Stimulated activated naive B cell treated with anti-CD40 and anti-IgM and Interleukin-4, amounts not matched to agents 10 μg/mL and 1 μg/mL and 100 μg/mL, for 72 hours (primary cell): ENCODE data around the gene GOLGA6D.
"Not testable (repeated sequence)": the region's sequence is repeated elsewhere in the genome, so short reads cannot be mapped to it uniquely, and the experiment has no call there.

Experiments
- ATAC-seq, 2 donors: fragments of 150-1000 bp; cut with Tn5 transposase; replicated peaks; 2 replicates each; pipeline ENCODE4 v1.10.0; 2021; ENCODE audit warnings: moderate library complexity in 1 of 2
- DNase-seq: peaks from one replicate; pipeline ENCODE4 v3.0.0; 2021
- H3K27ac Mint-ChIP-seq: one replicate; pipeline ENCODE4 v1.8.0; 2022; ENCODE audit warnings: mild to moderate bottlenecking, mixed read lengths
- H3K27me3 Mint-ChIP-seq, 2 donors: one replicate each; pipeline ENCODE4 v1.8.0; 2022; ENCODE audit warnings: mixed read lengths in 2 of 2
- H3K36me3 Mint-ChIP-seq, 2 donors: one replicate each; pipeline ENCODE4 v1.8.0; 2022; ENCODE audit warnings: mixed read lengths in 2 of 2, mild to moderate bottlenecking in 1 of 2
- H3K4me1 Mint-ChIP-seq, 2 donors: one replicate each; pipeline ENCODE4 v1.8.0; 2022; ENCODE audit warnings: mixed read lengths in 2 of 2, mild to moderate bottlenecking in 1 of 2
- H3K4me3 Mint-ChIP-seq, 2 donors: one replicate each; pipeline ENCODE4 v1.8.0; 2022; ENCODE audit warnings: mild to moderate bottlenecking in 2 of 2, mixed read lengths in 2 of 2, moderate library complexity in 1 of 2
- H3K9me3 Mint-ChIP-seq, 2 donors: one replicate each; pipeline ENCODE4 v1.8.0; 2022; ENCODE audit warnings: mixed read lengths in 2 of 2, mild to moderate bottlenecking in 1 of 2

Gene GOLGA6D

GRCh38 chr15:75282572-75282971 lies at the start of gene GOLGA6D:
GOLGA6D (plus strand) TSS chr15:75282835; CDS start chr15:75282876, 41 bp downstream.
- not testable (repeated sequence) for H3K9me3 Mint-ChIP-seq, DNase-seq, H3K4me3 Mint-ChIP-seq, ATAC-seq, H3K4me1 Mint-ChIP-seq, H3K36me3 Mint-ChIP-seq, H3K27ac Mint-ChIP-seq, H3K27me3 Mint-ChIP-seq

- DNase-seq (no peak), ATAC-seq (no peak)
- no peaks in the 10 kb centered on the region for H3K4me1 Mint-ChIP-seq
- peaks cover 39 to 45% of the 10 kb centered on the region in 2 donors for H3K27me3 Mint-ChIP-seq
- no peaks in the 10 kb centered on the region for H3K36me3 Mint-ChIP-seq
- H3K4me3 Mint-ChIP-seq: no peak overlapping the region
- H3K27ac Mint-ChIP-seq: no peak overlapping the region
- no peaks in the 10 kb centered on the region for H3K9me3 Mint-ChIP-seq
Observed at GRCh38 chr15:75233504-75234190, 49.0 kb upstream of the GOLGA6D start.

GRCh38 chr15:75234191-75234810 lies 48.3 kb upstream of the GOLGA6D start:
- Mint-ChIP-seq H3K9me3 (no peaks in the 10 kb centered on the region), H3K4me1 (peaks cover 0 to 2% of the 10 kb centered on the region in 2 donors), H3K27me3 (peaks cover 43 to 52% of the 10 kb centered on the region in 2 donors), H3K36me3 (no peaks in the 10 kb centered on the region), H3K4me3 (no peak overlapping the region), H3K27ac (no peak overlapping the region)
- DNase-seq: no peak
- ATAC-seq: no peak

- peaks cover 3 to 5% of the 10 kb centered on the region in 2 donors for H3K4me1 Mint-ChIP-seq
- H3K4me3 Mint-ChIP-seq: no peak overlapping the region
- no peak for DNase-seq
- H3K27ac Mint-ChIP-seq: no peak overlapping the region
- peaks cover 51 to 60% of the 10 kb centered on the region in 2 donors for H3K27me3 Mint-ChIP-seq
- no peak for ATAC-seq
- H3K9me3 Mint-ChIP-seq: peaks cover 0 to 5% of the 10 kb centered on the region in 2 donors
- H3K36me3 Mint-ChIP-seq: no peaks in the 10 kb centered on the region
Observed at GRCh38 chr15:75235051-75235673, 47.5 kb upstream of the GOLGA6D start.

- DNase-seq (no peak), ATAC-seq (no peak)
- no peak overlapping the region for H3K4me3 Mint-ChIP-seq
- H3K4me1 Mint-ChIP-seq: peaks cover 3 to 5% of the 10 kb centered on the region in 2 donors
- H3K9me3 Mint-ChIP-seq: peaks cover 0 to 5% of the 10 kb centered on the region in 2 donors
- H3K27me3 Mint-ChIP-seq: peaks cover 56 to 61% of the 10 kb centered on the region in 2 donors
- no peaks in the 10 kb centered on the region for H3K36me3 Mint-ChIP-seq
- H3K27ac Mint-ChIP-seq: peak overlapping the region; percentile 56
Observed at GRCh38 chr15:75235760-75236729, 46.6 kb upstream of the GOLGA6D start.

- ATAC-seq: no peak
- H3K27ac Mint-ChIP-seq: no peak overlapping the region
Observed at GRCh38 chr15:75237316-75237982, 45.2 kb upstream of the GOLGA6D start.

GRCh38 chr15:75238150-75238549 lies 44.5 kb upstream of the GOLGA6D start:
- Mint-ChIP-seq H3K4me3 (no peak overlapping the region), H3K4me1 (peaks cover 3 to 5% of the 10 kb centered on the region in 2 donors), H3K27ac (no peak overlapping the region), H3K27me3 (peaks cover 38 to 52% of the 10 kb centered on the region in 2 donors), H3K36me3 (no peaks in the 10 kb centered on the region), H3K9me3 (peaks cover 0 to 5% of the 10 kb centered on the region in 2 donors)
- no peak for ATAC-seq
- DNase-seq: no peak

More at GRCh38 chr15:75237316-75237982, 45.2 kb upstream of the GOLGA6D start:
- H3K4me3 Mint-ChIP-seq: no peak overlapping the region
- H3K9me3 Mint-ChIP-seq: peaks cover 0 to 5% of the 10 kb centered on the region in 2 donors
- no peak for DNase-seq
- H3K4me1 Mint-ChIP-seq: peaks cover 3 to 5% of the 10 kb centered on the region in 2 donors
- H3K27me3 Mint-ChIP-seq: peaks cover 45 to 57% of the 10 kb centered on the region in 2 donors
- no peaks in the 10 kb centered on the region for H3K36me3 Mint-ChIP-seq

- H3K4me3 Mint-ChIP-seq, DNase-seq, H3K4me1 Mint-ChIP-seq, H3K27ac Mint-ChIP-seq, H3K9me3 Mint-ChIP-seq, H3K36me3 Mint-ChIP-seq, ATAC-seq: not testable (repeated sequence)
- peaks cover 7 to 31% of the 10 kb centered on the region in 2 donors for H3K27me3 Mint-ChIP-seq
Observed at GRCh38 chr15:75245741-75246140, 36.9 kb upstream of the GOLGA6D start.

- H3K4me1 Mint-ChIP-seq, DNase-seq, ATAC-seq, H3K9me3 Mint-ChIP-seq, H3K4me3 Mint-ChIP-seq, H3K27ac Mint-ChIP-seq, H3K36me3 Mint-ChIP-seq: not testable (repeated sequence)
- H3K27me3 Mint-ChIP-seq: peaks cover 16 to 38% of the 10 kb centered on the region in 2 donors
Observed at GRCh38 chr15:75248991-75249390, 33.6 kb upstream of the GOLGA6D start.

GRCh38 chr15:75249726-75250125 lies 32.9 kb upstream of the GOLGA6D start:
- ATAC-seq: no peak
- peaks cover 16 to 38% of the 10 kb centered on the region in 2 donors for H3K27me3 Mint-ChIP-seq
- no peak overlapping the region for H3K4me3 Mint-ChIP-seq
- H3K4me1 Mint-ChIP-seq: no peaks in the 10 kb centered on the region
- no peak overlapping the region for H3K27ac Mint-ChIP-seq
- no peak for DNase-seq
- H3K36me3 Mint-ChIP-seq: no peaks in the 10 kb centered on the region
- no peaks in the 10 kb centered on the region for H3K9me3 Mint-ChIP-seq

GRCh38 chr15:75251343-75251742 lies 31.3 kb upstream of the GOLGA6D start:
- ATAC-seq, H3K4me1 Mint-ChIP-seq, H3K36me3 Mint-ChIP-seq, H3K4me3 Mint-ChIP-seq, DNase-seq, H3K9me3 Mint-ChIP-seq, H3K27ac Mint-ChIP-seq: not testable (repeated sequence)
- peaks cover 16 to 29% of the 10 kb centered on the region in 2 donors for H3K27me3 Mint-ChIP-seq

GRCh38 chr15:75252285-75252684 lies 30.4 kb upstream of the GOLGA6D start:
- not testable (repeated sequence) for H3K9me3 Mint-ChIP-seq, H3K4me3 Mint-ChIP-seq, DNase-seq, H3K27ac Mint-ChIP-seq, ATAC-seq, H3K36me3 Mint-ChIP-seq, H3K4me1 Mint-ChIP-seq
- peaks cover 16 to 29% of the 10 kb centered on the region in 2 donors for H3K27me3 Mint-ChIP-seq

- H3K9me3 Mint-ChIP-seq, H3K27ac Mint-ChIP-seq, ATAC-seq, DNase-seq, H3K27me3 Mint-ChIP-seq, H3K4me3 Mint-ChIP-seq, H3K4me1 Mint-ChIP-seq, H3K36me3 Mint-ChIP-seq: not testable (repeated sequence)
Observed at GRCh38 chr15:75258034-75258433, 24.6 kb upstream of the GOLGA6D start, which contains the start of gene GOLGA6C. GOLGA6C (plus strand) TSS chr15:75258334; CDS start chr15:75258599, 265 bp downstream.
